ENCODE results near the gene HOATZ.
A peak's percentile ranks its signal among the peaks of the same experiment; 100 is the strongest.

Gene HOATZ

GRCh38 chr11:111549196-111549868 lies 34.8 kb downstream of the HOATZ start:
- no peak for DNase-seq (ENCODE audit: low read depth)

- no peak for DNase-seq (ENCODE audit: low read depth)
Measured at GRCh38 chr11:111549869-111550203, 35.3 kb downstream of the HOATZ start.

GRCh38 chr11:111550258-111550657 lies 35.7 kb downstream of the HOATZ start:
- no peak for DNase-seq (ENCODE audit: low read depth)

GRCh38 chr11:111554532-111554931 lies 40.0 kb downstream of the HOATZ start:
- DNase-seq (ENCODE audit: low read depth), result no peak

GRCh38 chr11:111555255-111555654 lies 40.7 kb downstream of the HOATZ start:
- no peak for DNase-seq (ENCODE audit: low read depth)

GRCh38 chr11:111557425-111558111 lies 43.0 kb downstream of the HOATZ start:
- no peak for DNase-seq (ENCODE audit: low read depth)

GRCh38 chr11:111559800-111560464 lies 45.4 kb downstream of the HOATZ start:
- DNase-seq (ENCODE audit: low read depth), result no peak

- DNase-seq (ENCODE audit: low read depth), result no peak
Measured at GRCh38 chr11:111560800-111561199, 46.2 kb downstream of the HOATZ start.

GRCh38 chr11:111561306-111561705 lies 46.7 kb downstream of the HOATZ start:
- no peak for DNase-seq (ENCODE audit: low read depth)

- DNase-seq (ENCODE audit: low read depth), result no peak
Measured at GRCh38 chr11:111561791-111562325, 47.3 kb downstream of the HOATZ start.

GRCh38 chr11:111562692-111563389 lies 48.3 kb downstream of the HOATZ start:
- no peak for DNase-seq (ENCODE audit: low read depth)

- peak; percentile 37 for DNase-seq (ENCODE audit: low read depth)
Measured at GRCh38 chr11:111565114-111565720, 50.6 kb downstream of the HOATZ start.

GRCh38 chr11:111566324-111566723 lies 51.7 kb downstream of the HOATZ start:
- DNase-seq (ENCODE audit: low read depth), result no peak

GRCh38 chr11:111569476-111569875 lies 54.9 kb downstream of the HOATZ start:
- DNase-seq (ENCODE audit: low read depth), result no peak

GRCh38 chr11:111570796-111571195 lies 56.2 kb downstream of the HOATZ start:
- DNase-seq (ENCODE audit: low read depth), result no peak

- no peak for DNase-seq (ENCODE audit: low read depth)
Measured at GRCh38 chr11:111571829-111572501, 57.4 kb downstream of the HOATZ start.

- no peak for DNase-seq (ENCODE audit: low read depth)
Measured at GRCh38 chr11:111572581-111572980, 58.0 kb downstream of the HOATZ start.

- DNase-seq (ENCODE audit: low read depth), result no peak
Measured at GRCh38 chr11:111573821-111574249, 59.3 kb downstream of the HOATZ start.

- DNase-seq (ENCODE audit: low read depth), result no peak
Measured at GRCh38 chr11:111574373-111575225, 60.0 kb downstream of the HOATZ start.

GRCh38 chr11:111575740-111576139 lies 61.2 kb downstream of the HOATZ start:
- no peak for DNase-seq (ENCODE audit: low read depth)

Measured in stimulated activated CD8-positive, alpha-beta memory T cell treated with anti-CD3 and anti-CD28 coated beads, Interleukin-15, amount 100 ng/mL, for 1 hour (primary cell).